HG03108 (cell line): ENCODE measurements around the gene TSPAN10.

ENCODE experiments used
- ATAC-seq: cut with Tn5 transposase; IDR thresholded peaks from one replicate; pipeline ENCODE4 v1.9.1; 2021; ENCODE audit warnings: moderate library complexity; ENCODE audit not compliant: unreplicated experiment

The TSPAN10 gene

GRCh38 chr17:81631482-81631881 is 5.5 kb upstream of the TSPAN10 start:
- no peak for ATAC-seq

GRCh38 chr17:81635431-81635830 is 1.6 kb upstream of the TSPAN10 start:
- no peak for ATAC-seq

- no peak for ATAC-seq
These were observed 957 bp upstream of the TSPAN10 start for GRCh38 chr17:81635973-81636504.

GRCh38 chr17:81638683-81639082 is 1.7 kb downstream of the TSPAN10 start:
- ATAC-seq = no peak

- ATAC-seq = no peak
These were observed 3.0 kb downstream of the TSPAN10 start for GRCh38 chr17:81640011-81640410.

GRCh38 chr17:81641825-81642489 is 5.0 kb downstream of the TSPAN10 start:
- ATAC-seq = no peak

- ATAC-seq = no peak
These were observed 7.5 kb downstream of the TSPAN10 start for GRCh38 chr17:81644496-81644895.

- no peak for ATAC-seq
These were observed 8.3 kb downstream of the TSPAN10 start for GRCh38 chr17:81644976-81645952.

- no peak for ATAC-seq
These were observed 10.0 kb downstream of the TSPAN10 start for GRCh38 chr17:81646869-81647600.

- no peak for ATAC-seq
These were observed 10.6 kb downstream of the TSPAN10 start for GRCh38 chr17:81647640-81648012.

GRCh38 chr17:81648013-81648706 is 11.2 kb downstream of the TSPAN10 start:
- no peak for ATAC-seq

- ATAC-seq = no peak
These were observed 11.7 kb downstream of the TSPAN10 start for GRCh38 chr17:81648707-81649085.

- no peak for ATAC-seq
These were observed 14.0 kb downstream of the TSPAN10 start for GRCh38 chr17:81650951-81651350.

GRCh38 chr17:81651692-81652091 is 14.7 kb downstream of the TSPAN10 start:
- ATAC-seq = no peak

GRCh38 chr17:81652906-81653771 is 16.1 kb downstream of the TSPAN10 start:
- ATAC-seq = no peak

- no peak for ATAC-seq
These were observed 18.6 kb downstream of the TSPAN10 start for GRCh38 chr17:81655378-81656117.

GRCh38 chr17:81656118-81656743 is 19.2 kb downstream of the TSPAN10 start, which contains the start of gene PDE6G:
Gene PDE6G (minus strand): TSS chr17:81656542. CDS start chr17:81653305, 3,237 bp downstream.
- no peak for ATAC-seq

GRCh38 chr17:81656835-81657234 is 19.8 kb downstream of the TSPAN10 start:
- no peak for ATAC-seq
